C4-2B (cell line): Measurements from ENCODE around the gene CCDC141.

Experiments used
- ZFX ChIP-seq: fragments of 450-650 bp; IDR thresholded peaks from 2 replicates; pipeline ENCODE4 v1.6.1; 2017
- TF ChIP-seq, protein P1 (sequence below): fragments of 450-650 bp; conservative IDR thresholded peaks from 2 replicates; pipeline ENCODE4 v1.5.1; 2017; ENCODE audit warnings: mild to moderate bottlenecking

DNA sequence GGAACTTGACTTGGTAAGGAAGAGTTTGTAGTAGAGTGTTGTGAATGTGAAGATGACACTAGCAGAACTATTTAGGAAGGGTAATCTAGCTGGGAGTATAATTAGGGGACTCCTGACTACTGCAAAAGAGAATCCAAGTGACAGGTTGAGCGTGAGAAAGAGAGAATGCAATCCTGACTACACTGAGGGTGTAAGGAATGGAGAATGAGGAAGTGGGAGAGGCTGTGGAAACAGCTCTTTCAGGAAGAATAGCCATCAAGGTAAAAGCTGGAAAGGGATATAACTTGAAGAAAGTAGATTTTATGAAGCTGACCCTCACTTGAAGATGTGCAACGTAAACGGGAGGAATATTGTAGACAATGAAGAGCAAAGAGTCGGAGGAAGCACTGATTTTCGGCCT lies 201.6 kb downstream of the CCDC141 start:
- TF ChIP-seq, protein P1, sequence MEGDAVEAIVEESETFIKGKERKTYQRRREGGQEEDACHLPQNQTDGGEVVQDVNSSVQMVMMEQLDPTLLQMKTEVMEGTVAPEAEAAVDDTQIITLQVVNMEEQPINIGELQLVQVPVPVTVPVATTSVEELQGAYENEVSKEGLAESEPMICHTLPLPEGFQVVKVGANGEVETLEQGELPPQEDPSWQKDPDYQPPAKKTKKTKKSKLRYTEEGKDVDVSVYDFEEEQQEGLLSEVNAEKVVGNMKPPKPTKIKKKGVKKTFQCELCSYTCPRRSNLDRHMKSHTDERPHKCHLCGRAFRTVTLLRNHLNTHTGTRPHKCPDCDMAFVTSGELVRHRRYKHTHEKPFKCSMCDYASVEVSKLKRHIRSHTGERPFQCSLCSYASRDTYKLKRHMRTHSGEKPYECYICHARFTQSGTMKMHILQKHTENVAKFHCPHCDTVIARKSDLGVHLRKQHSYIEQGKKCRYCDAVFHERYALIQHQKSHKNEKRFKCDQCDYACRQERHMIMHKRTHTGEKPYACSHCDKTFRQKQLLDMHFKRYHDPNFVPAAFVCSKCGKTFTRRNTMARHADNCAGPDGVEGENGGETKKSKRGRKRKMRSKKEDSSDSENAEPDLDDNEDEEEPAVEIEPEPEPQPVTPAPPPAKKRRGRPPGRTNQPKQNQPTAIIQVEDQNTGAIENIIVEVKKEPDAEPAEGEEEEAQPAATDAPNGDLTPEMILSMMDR = no peak
- TF ChIP-seq ZFX = no peak
